Stimulated activated naive CD8-positive, alpha-beta T cell treated with anti-CD3 and anti-CD28 coated beads, Interleukin-15, amount 100 ng/mL, for 72 hours (primary cell): Measurements from ENCODE around the gene TRIM13.
"Not testable (repeated sequence)": the region's sequence is repeated elsewhere in the genome, so short reads cannot be mapped to it uniquely, and the experiment has no call there.

Experiments used
- ATAC-seq: fragments of 150-1000 bp; cut with Tn5 transposase; 2 replicates; pipeline ENCODE4 v1.10.0; 2021; ENCODE audit warnings: mild to moderate bottlenecking, moderate library complexity
- DNase-seq, 2 donors: peaks; one replicate each; pipeline ENCODE4 v3.0.0; 2021 to 2022
- H3K27ac Mint-ChIP-seq, 2 donors: one replicate each; pipeline ENCODE4 v1.8.0; 2022; ENCODE audit warnings: mild to moderate bottlenecking in 2 of 2, mixed read lengths in 2 of 2, moderate library complexity in 2 of 2
- H3K27me3 Mint-ChIP-seq: one replicate; pipeline ENCODE4 v1.8.0; 2022; ENCODE audit warnings: mixed read lengths
- H3K4me1 Mint-ChIP-seq: one replicate; pipeline ENCODE4 v1.8.0; 2022; ENCODE audit warnings: mild to moderate bottlenecking, mixed read lengths
- H3K4me3 Mint-ChIP-seq, 2 donors: one replicate each; pipeline ENCODE4 v1.8.0; 2022; ENCODE audit warnings: mild to moderate bottlenecking in 2 of 2, mixed read lengths in 2 of 2, moderate library complexity in 1 of 2
- H3K9me3 Mint-ChIP-seq, 2 donors: one replicate each; pipeline ENCODE4 v1.8.0; 2022; ENCODE audit warnings: mixed read lengths in 2 of 2

TRIM13 gene, protein sequence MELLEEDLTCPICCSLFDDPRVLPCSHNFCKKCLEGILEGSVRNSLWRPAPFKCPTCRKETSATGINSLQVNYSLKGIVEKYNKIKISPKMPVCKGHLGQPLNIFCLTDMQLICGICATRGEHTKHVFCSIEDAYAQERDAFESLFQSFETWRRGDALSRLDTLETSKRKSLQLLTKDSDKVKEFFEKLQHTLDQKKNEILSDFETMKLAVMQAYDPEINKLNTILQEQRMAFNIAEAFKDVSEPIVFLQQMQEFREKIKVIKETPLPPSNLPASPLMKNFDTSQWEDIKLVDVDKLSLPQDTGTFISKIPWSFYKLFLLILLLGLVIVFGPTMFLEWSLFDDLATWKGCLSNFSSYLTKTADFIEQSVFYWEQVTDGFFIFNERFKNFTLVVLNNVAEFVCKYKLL

GRCh38 chr13:49996951-49997895, at the start of gene TRIM13:
Gene TRIM13 (plus strand): TSS chr13:49997042. CDS start chr13:50011941, 14,899 bp downstream.
- H3K27me3 Mint-ChIP-seq = no peaks in the 10 kb centered on the region
- no peaks in the 10 kb centered on the region for H3K9me3 Mint-ChIP-seq
- peak within 1 kb of the TSS; percentile 4 to 92 for H3K27ac Mint-ChIP-seq
- ATAC-seq = peak; percentile 91
- H3K4me3 Mint-ChIP-seq = peak within 1 kb of the TSS; percentile 85 to 89
- H3K4me1 Mint-ChIP-seq = peaks cover 42% of the 10 kb centered on the region
- peak; percentile 80 to 87 for DNase-seq

DNA sequence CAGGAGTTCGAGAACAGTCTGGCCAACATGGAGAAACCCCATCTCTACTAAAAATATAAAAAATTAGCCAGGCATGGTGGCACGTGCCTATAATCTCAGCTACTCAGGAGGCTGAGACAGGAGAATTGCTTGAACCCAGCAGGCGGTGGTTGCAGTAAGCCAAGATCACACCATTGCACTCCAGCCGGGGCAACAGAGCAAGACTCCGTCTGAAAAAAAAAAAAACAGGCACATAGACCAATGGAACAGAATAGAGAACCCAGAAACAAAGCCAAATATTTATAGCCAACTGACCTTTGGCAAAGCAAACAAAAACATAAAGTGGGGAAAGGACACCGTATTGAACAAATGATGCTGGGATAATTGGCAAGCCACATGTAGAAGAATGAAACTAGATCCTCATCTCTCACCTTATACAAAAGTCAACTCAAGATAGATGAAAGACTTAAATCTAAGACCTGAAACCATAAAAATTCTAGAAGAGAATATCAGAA, 48.0 kb upstream of the TRIM13 start:
- not testable (repeated sequence) for H3K9me3 Mint-ChIP-seq, ATAC-seq, H3K27ac Mint-ChIP-seq, DNase-seq, H3K4me1 Mint-ChIP-seq, H3K4me3 Mint-ChIP-seq, H3K27me3 Mint-ChIP-seq

DNA sequence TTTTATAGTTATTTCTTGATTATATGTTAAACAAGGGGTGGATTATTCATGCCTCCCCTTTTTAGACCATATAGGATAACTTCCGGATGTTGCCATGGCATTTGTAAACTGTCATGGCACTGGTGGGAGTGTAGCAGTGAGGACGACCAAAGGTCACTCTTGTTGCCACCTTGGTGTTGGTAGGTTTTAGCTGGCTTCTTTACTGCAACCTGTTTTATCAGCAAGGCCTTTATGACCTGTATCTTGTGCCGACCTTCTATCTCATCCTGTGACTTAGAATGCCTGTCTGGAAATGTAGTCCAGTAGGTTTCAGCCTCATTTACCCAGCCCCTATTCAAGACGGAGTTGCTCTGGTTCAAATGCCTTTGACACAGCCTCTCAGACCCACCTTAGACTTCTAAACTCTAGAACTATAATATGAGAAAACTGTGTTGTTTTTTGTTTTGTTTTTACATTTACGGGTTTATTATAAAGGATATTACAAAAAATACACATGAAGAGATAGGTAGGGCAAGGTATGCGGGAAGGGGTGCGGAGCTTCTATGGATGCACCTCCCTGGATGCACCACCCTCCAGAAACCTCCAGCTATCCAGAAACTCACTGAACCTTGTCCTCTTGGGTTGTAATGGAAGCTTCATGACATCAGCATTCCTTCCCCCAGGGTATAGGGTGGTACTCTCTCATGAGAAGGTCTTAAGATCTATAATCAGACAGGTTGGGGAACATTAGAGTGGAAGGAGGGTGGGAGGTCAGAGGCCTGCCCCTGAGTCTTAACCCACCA, 44.9 kb upstream of the TRIM13 start:
- Mint-ChIP-seq H3K4me3 (no peak overlapping the region), H3K27ac (no peak overlapping the region), H3K4me1 (no peaks in the 10 kb centered on the region), H3K27me3 (peaks cover 8% of the 10 kb centered on the region), H3K9me3 (peaks cover 0 to 8% of the 10 kb centered on the region in 2 donors)
- DNase-seq = no peak
- no peak for ATAC-seq

GRCh38 chr13:49953560-49953959, 43.3 kb upstream of the TRIM13 start:
- peaks cover 10% of the 10 kb centered on the region for H3K27me3 Mint-ChIP-seq
- DNase-seq (no peak), ATAC-seq (no peak)
- no peak overlapping the region for H3K27ac Mint-ChIP-seq
- peaks cover 0 to under 1% of the 10 kb centered on the region in 2 donors for H3K9me3 Mint-ChIP-seq
- H3K4me1 Mint-ChIP-seq = no peaks in the 10 kb centered on the region
- H3K4me3 Mint-ChIP-seq = no peak overlapping the region

GRCh38 chr13:49954674-49955455, 42.0 kb upstream of the TRIM13 start:
- H3K4me1 Mint-ChIP-seq = no peaks in the 10 kb centered on the region

DNA sequence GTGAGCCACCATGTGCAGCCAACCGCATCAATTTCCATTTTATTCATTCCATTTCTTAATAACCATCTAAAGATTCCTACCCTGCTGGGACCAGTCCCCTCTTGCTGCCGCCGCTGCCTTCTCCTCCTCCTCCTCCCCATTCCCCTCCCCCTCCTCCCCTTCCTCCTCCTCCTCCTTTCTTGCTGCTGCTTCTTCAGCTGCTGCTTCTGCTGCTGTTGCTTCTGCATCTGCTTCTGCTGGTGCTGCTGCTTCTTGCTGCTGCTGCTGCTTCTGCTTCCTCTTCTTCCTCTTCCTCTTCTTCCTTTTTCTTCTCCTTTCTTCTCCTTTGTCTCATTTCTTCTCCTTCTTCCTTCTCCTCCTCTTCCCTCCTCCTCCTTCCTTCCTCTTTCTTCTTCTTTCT, 40.7 kb upstream of the TRIM13 start:
- ATAC-seq (no peak), DNase-seq (no peak)
- Mint-ChIP-seq H3K9me3 (peaks cover 0 to 6% of the 10 kb centered on the region in 2 donors), H3K4me1 (no peaks in the 10 kb centered on the region), H3K4me3 (no peak overlapping the region), H3K27ac (no peak overlapping the region), H3K27me3 (peaks cover 10% of the 10 kb centered on the region)

More at GRCh38 chr13:49954674-49955455, 42.0 kb upstream of the TRIM13 start:
- Mint-ChIP-seq H3K4me3 (no peak overlapping the region), H3K9me3 (no peaks in the 10 kb centered on the region), H3K27me3 (peaks cover 10% of the 10 kb centered on the region), H3K27ac (peak overlapping the region in 1 of 2 donors; percentile 47)
- DNase-seq (no peak), ATAC-seq (no peak)

DNA sequence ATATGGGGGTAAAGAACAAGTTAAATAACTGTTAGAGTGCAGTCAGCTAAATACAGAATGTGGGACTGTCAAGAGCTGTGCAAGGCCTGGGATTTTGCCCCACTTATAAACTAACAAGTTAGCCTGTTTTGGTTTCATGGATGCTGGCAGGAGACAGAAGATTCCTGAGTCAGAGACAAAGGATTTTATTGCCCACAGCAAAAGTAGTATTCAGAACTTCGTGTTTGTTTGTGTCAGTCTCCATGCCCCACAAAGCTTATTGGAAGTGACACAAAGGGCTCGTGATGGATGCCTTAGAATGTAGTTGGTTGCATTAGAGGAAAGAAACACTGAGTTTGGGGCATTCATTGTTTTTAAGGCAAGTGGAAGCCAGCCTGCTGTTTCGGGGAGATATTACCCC, 38.5 kb upstream of the TRIM13 start:
- H3K9me3 Mint-ChIP-seq = peaks cover 6 to 15% of the 10 kb centered on the region in 2 donors

DNA sequence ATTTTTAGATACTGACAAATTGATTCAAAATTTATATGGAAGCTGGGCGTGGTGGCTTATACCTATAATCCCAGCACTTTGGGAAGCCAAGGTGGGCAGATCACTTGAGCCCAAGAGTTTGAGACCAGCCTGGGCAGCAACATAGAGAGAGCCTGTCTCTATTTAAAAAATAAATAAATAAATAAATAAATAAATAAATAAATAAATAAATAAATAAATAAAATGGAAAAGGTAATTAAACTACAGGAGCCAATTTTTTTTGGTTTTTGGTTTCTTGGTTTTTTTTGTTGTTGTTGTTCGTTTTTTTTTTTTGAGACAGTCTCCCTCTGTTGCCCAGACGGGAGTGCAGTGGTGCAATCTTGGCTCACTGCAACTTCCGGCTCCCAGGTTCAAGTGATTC, 29.4 kb upstream of the TRIM13 start:
- no peak overlapping the region for H3K4me3 Mint-ChIP-seq
- H3K4me1 Mint-ChIP-seq = no peaks in the 10 kb centered on the region
- H3K27me3 Mint-ChIP-seq = no peaks in the 10 kb centered on the region
- DNase-seq (no peak), ATAC-seq (no peak)
- H3K9me3 Mint-ChIP-seq = peaks cover 27 to 37% of the 10 kb centered on the region in 2 donors
- no peak overlapping the region for H3K27ac Mint-ChIP-seq

More for the DNA sequence above, 38.5 kb upstream of the TRIM13 start:
- no peak overlapping the region for H3K27ac Mint-ChIP-seq
- H3K27me3 Mint-ChIP-seq = peaks cover 10% of the 10 kb centered on the region
- DNase-seq (no peak), ATAC-seq (no peak)
- H3K4me1 Mint-ChIP-seq = no peaks in the 10 kb centered on the region
- no peak overlapping the region for H3K4me3 Mint-ChIP-seq

DNA sequence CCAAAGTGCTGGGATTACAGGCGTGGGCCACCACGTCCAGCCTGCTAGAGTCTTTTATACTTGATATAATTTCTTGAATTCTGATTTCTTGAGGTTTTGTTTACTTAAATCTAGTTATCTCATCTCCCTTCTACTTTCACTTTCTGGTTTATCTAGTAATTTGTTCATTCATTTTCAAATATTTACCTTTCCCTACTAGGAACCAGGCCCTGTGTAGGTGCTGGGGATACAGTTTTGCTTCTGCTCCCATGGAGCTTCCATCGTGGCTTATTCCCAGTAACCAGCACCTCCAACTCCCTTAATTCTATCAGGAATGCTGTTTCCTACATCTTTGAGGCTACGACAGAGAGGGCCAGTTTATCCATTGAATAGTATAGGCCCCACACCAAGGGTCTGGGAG, 24.1 kb upstream of the TRIM13 start:
- no peak overlapping the region for H3K4me3 Mint-ChIP-seq
- no peaks in the 10 kb centered on the region for H3K27me3 Mint-ChIP-seq
- no peak overlapping the region for H3K27ac Mint-ChIP-seq
- no peak for DNase-seq
- peaks cover 5% of the 10 kb centered on the region for H3K4me1 Mint-ChIP-seq
- H3K9me3 Mint-ChIP-seq = no peaks in the 10 kb centered on the region
- ATAC-seq = no peak

DNA sequence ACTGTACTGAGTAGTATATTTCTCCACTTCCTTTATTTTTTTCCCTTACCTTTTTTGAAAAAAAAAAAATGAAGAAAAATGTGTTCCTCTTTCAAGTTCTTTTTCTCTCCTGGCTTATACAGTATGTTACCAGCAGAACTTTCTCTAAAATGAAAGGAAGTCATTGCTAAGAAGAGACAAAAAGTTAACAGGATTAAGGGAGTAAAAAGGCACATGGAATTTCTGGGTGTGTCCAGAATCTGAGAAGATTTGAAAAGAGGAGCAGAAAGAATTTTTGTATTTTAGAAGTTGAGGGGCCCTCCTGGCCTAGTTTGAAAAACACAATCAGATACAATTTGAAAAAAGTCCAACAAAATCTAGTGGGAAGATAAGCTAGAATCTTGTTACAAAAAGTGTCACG, 21.0 kb upstream of the TRIM13 start:
- H3K9me3 Mint-ChIP-seq = no peaks in the 10 kb centered on the region
- H3K4me1 Mint-ChIP-seq = peaks cover 5% of the 10 kb centered on the region
- DNase-seq (no peak), ATAC-seq (no peak)
- no peaks in the 10 kb centered on the region for H3K27me3 Mint-ChIP-seq
- H3K4me3 Mint-ChIP-seq = no peak overlapping the region
- no peak overlapping the region for H3K27ac Mint-ChIP-seq

GRCh38 chr13:49976314-49977258, 20.3 kb upstream of the TRIM13 start:
- peak; percentile 49 to 62 for DNase-seq
- peaks cover 5% of the 10 kb centered on the region for H3K4me1 Mint-ChIP-seq
- H3K4me3 Mint-ChIP-seq = no peak overlapping the region
- ATAC-seq = peak; percentile 73
- peak overlapping the region in 1 of 2 donors; percentile 88 for H3K27ac Mint-ChIP-seq
- no peaks in the 10 kb centered on the region for H3K27me3 Mint-ChIP-seq
- H3K9me3 Mint-ChIP-seq = no peaks in the 10 kb centered on the region

- DNase-seq (no peak), ATAC-seq (no peak)
- Mint-ChIP-seq H3K27ac (no peak overlapping the region), H3K4me1 (peaks cover under 1% of the 10 kb centered on the region), H3K27me3 (no peaks in the 10 kb centered on the region), H3K9me3 (no peaks in the 10 kb centered on the region), H3K4me3 (no peak overlapping the region)
Observed at GRCh38 chr13:49977992-49978391, 18.9 kb upstream of the TRIM13 start.

GRCh38 chr13:49980266-49980665, 16.6 kb upstream of the TRIM13 start:
- no peaks in the 10 kb centered on the region for H3K4me1 Mint-ChIP-seq

More at GRCh38 chr13:49980266-49980665, 16.6 kb upstream of the TRIM13 start:
- DNase-seq = no peak
- no peak for ATAC-seq
- Mint-ChIP-seq H3K9me3 (no peaks in the 10 kb centered on the region), H3K4me3 (no peak overlapping the region), H3K27me3 (no peaks in the 10 kb centered on the region), H3K27ac (no peak overlapping the region)
